ENCODE measurements around the gene FRMPD1. TPM values are rescaled to one million over a fixed set of nuclear protein-coding genes. Genes with fewer than 3 reads are reported as not detected.

Gene FRMPD1
- total and polyA plus RNA-seq, 10 of the 15 experiments (the other 5 are each of a cell fraction or from before 2014, with no cell fraction given): 0.01 to 0.08 (median 0.05) TPM; not detected in 6

DNA sequence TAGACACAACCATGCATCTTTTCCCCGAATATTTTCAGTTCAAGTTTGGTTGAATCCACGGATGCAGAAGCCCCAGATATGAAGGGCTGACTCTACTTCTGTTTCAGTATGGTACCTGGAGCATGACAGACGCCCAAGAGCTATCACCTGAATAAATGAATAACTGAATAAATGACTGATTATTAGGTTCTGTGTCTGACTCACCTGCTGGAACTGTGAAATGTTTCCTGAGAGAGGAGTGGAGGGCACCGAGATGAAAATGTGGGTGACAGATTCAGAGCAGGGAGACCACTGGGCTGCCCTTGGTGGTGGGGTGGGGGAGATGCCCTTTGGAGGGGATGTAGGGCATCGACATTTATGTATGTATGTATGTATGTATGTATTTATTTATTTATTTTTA, 13.2 kb downstream of the FRMPD1 start:
- DNase-seq (ENCODE audit: low read depth, low spot score) (no peak), ATAC-seq (no peak), FAIRE-seq (no peak)
- H3K79me2 ChIP-seq (ENCODE audit: control insufficient read depth, insufficient read depth, low read length): no peaks in the 10 kb centered on the region
- H3K4me3 ChIP-seq: no peak overlapping the region
- H3K9me3 ChIP-seq (replicated peaks; ENCODE audit: control insufficient read depth, insufficient read depth, low read length): no peaks in the 10 kb centered on the region
- H2AFZ ChIP-seq (ENCODE audit: control insufficient read depth, low read depth, low read length): no peak overlapping the region
- 18% methylated on average over 5 of the region's 5 CpGs for WGBS (ENCODE audit: insufficient coverage, insufficient replicate concordance, low lambda C conversion rate, missing lambda C conversion rate)
- BruUV-seq (replicated peaks): no TSS peak
- in situ Hi-C loops (cut with MboI): no loop called here
- H4K20me1 ChIP-seq (ENCODE audit: control insufficient read depth, insufficient read depth): no peaks in the 10 kb centered on the region
- no peak overlapping the region for H3K9ac ChIP-seq (ENCODE audit: control insufficient read depth, insufficient read depth, low read length)
- ChIA-PET CTCF (no interaction called here), POLR2A (no interaction called here), SMC1A (ENCODE audit: uncharacterized antibody, unreplicated experiment) (no interaction called here), RAD21 (ENCODE audit: unreplicated experiment) (no interaction called here)
- intact Hi-C loops (cut with micrococcal nuclease; ENCODE audit: unreplicated experiment): no loop called here
- H3K4me1 ChIP-seq (ENCODE audit: control insufficient read depth, insufficient read depth, low read length): no peaks in the 10 kb centered on the region
- H3K36me3 ChIP-seq (ENCODE audit: control insufficient read depth in 2 of 2, insufficient read depth in 2 of 2, low read length in 1 of 2): no peaks in the 10 kb centered on the region
- no peak overlapping the region for H3K4me2 ChIP-seq (ENCODE audit: control insufficient read depth, insufficient read depth)
- H3K27me3 ChIP-seq (replicated peaks in 1 of 2; ENCODE audit: control insufficient read depth in 2 of 2, insufficient read depth in 2 of 2, low read length in 1 of 2): no peaks in the 10 kb centered on the region; a peak in 2 of 4 replicates
- H3K27ac ChIP-seq (ENCODE audit: control insufficient read depth, insufficient read depth): no peak overlapping the region
- TF ChIP-seq, protein P1, sequence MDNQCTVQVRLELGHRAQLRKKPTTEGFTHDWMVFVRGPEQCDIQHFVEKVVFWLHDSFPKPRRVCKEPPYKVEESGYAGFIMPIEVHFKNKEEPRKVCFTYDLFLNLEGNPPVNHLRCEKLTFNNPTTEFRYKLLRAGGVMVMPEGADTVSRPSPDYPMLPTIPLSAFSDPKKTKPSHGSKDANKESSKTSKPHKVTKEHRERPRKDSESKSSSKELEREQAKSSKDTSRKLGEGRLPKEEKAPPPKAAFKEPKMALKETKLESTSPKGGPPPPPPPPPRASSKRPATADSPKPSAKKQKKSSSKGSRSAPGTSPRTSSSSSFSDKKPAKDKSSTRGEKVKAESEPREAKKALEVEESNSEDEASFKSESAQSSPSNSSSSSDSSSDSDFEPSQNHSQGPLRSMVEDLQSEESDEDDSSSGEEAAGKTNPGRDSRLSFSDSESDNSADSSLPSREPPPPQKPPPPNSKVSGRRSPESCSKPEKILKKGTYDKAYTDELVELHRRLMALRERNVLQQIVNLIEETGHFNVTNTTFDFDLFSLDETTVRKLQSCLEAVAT (IDR thresholded peaks at IDR 0.05): no peak
- TF ChIP-seq, protein P2, sequence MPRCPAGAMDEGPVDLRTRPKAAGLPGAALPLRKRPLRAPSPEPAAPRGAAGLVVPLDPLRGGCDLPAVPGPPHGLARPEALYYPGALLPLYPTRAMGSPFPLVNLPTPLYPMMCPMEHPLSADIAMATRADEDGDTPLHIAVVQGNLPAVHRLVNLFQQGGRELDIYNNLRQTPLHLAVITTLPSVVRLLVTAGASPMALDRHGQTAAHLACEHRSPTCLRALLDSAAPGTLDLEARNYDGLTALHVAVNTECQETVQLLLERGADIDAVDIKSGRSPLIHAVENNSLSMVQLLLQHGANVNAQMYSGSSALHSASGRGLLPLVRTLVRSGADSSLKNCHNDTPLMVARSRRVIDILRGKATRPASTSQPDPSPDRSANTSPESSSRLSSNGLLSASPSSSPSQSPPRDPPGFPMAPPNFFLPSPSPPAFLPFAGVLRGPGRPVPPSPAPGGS (IDR thresholded peaks at IDR 0.05; ENCODE audit: borderline replicate concordance, insufficient read depth, low read depth, low read length, poor library complexity, severe bottlenecking): no peak
- TF ChIP-seq USF2 (IDR thresholded peaks at IDR 0.05; ENCODE audit: borderline replicate concordance, low read depth, low read length) (no peak), NR2C2 (IDR thresholded peaks at IDR 0.05; ENCODE audit: borderline replicate concordance, control insufficient read depth, insufficient read length, low read depth) (no peak), SMAD1 (IDR thresholded peaks at IDR 0.05; ENCODE audit: low read depth, partially characterized antibody) (no peak), BCL11A (IDR thresholded peaks at IDR 0.05; ENCODE audit: low read depth, low read length) (no peak), RELA (IDR thresholded peaks at IDR 0.05; ENCODE audit: borderline replicate concordance, partially characterized antibody) (no peak), TBL1XR1 (IDR thresholded peaks at IDR 0.05; ENCODE audit: low read depth, low read length) (no peak), GATAD2B (conservative IDR thresholded peaks at IDR 0.05; ENCODE audit: low read depth) (no peak), HCFC1 (IDR thresholded peaks at IDR 0.05; ENCODE audit: low read length) (no peak), EED (IDR thresholded peaks at IDR 0.05; ENCODE audit: low read depth) (no peak)
- TF ChIP-seq, protein P3, sequence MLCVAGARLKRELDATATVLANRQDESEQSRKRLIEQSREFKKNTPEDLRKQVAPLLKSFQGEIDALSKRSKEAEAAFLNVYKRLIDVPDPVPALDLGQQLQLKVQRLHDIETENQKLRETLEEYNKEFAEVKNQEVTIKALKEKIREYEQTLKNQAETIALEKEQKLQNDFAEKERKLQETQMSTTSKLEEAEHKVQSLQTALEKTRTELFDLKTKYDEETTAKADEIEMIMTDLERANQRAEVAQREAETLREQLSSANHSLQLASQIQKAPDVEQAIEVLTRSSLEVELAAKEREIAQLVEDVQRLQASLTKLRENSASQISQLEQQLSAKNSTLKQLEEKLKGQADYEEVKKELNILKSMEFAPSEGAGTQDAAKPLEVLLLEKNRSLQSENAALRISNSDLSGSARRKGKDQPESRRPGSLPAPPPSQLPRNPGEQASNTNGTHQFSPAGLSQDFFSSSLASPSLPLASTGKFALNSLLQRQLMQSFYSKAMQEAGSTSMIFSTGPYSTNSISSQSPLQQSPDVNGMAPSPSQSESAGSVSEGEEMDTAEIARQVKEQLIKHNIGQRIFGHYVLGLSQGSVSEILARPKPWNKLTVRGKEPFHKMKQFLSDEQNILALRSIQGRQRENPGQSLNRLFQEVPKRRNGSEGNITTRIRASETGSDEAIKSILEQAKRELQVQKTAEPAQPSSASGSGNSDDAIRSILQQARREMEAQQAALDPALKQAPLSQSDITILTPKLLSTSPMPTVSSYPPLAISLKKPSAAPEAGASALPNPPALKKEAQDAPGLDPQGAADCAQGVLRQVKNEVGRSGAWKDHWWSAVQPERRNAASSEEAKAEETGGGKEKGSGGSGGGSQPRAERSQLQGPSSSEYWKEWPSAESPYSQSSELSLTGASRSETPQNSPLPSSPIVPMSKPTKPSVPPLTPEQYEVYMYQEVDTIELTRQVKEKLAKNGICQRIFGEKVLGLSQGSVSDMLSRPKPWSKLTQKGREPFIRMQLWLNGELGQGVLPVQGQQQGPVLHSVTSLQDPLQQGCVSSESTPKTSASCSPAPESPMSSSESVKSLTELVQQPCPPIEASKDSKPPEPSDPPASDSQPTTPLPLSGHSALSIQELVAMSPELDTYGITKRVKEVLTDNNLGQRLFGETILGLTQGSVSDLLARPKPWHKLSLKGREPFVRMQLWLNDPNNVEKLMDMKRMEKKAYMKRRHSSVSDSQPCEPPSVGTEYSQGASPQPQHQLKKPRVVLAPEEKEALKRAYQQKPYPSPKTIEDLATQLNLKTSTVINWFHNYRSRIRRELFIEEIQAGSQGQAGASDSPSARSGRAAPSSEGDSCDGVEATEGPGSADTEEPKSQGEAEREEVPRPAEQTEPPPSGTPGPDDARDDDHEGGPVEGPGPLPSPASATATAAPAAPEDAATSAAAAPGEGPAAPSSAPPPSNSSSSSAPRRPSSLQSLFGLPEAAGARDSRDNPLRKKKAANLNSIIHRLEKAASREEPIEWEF (IDR thresholded peaks at IDR 0.05; ENCODE audit: insufficient replicate concordance, low read depth, low read length): no peak
- TF ChIP-seq, protein P4, sequence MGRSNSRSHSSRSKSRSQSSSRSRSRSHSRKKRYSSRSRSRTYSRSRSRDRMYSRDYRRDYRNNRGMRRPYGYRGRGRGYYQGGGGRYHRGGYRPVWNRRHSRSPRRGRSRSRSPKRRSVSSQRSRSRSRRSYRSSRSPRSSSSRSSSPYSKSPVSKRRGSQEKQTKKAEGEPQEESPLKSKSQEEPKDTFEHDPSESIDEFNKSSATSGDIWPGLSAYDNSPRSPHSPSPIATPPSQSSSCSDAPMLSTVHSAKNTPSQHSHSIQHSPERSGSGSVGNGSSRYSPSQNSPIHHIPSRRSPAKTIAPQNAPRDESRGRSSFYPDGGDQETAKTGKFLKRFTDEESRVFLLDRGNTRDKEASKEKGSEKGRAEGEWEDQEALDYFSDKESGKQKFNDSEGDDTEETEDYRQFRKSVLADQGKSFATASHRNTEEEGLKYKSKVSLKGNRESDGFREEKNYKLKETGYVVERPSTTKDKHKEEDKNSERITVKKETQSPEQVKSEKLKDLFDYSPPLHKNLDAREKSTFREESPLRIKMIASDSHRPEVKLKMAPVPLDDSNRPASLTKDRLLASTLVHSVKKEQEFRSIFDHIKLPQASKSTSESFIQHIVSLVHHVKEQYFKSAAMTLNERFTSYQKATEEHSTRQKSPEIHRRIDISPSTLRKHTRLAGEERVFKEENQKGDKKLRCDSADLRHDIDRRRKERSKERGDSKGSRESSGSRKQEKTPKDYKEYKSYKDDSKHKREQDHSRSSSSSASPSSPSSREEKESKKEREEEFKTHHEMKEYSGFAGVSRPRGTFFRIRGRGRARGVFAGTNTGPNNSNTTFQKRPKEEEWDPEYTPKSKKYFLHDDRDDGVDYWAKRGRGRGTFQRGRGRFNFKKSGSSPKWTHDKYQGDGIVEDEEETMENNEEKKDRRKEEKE (IDR thresholded peaks at IDR 0.05): no peak

All from GM12878 (cell line).